Upper lobe of left lung (tissue), 4 donors: ENCODE data around the gene GALNT11.
"Not testable (repeated sequence)": the region's sequence is repeated elsewhere in the genome, so short reads cannot be mapped to it uniquely, and the experiment has no call there.

Source experiments
- CTCF ChIP-seq, 6 experiments: fragments of 450-650 bp in 4 of 6; fragments of 200-600 bp in 2 of 6; sonication (generic) in 2 of 6; IDR thresholded peaks; one replicate each; pipeline ENCODE4 v1.5.1; 2016 to 2019; ENCODE audit warnings: antibody characterized with exemption in 6 of 6
- EP300 ChIP-seq, 4 donors: sonication (generic); formaldehyde crosslinking; IDR thresholded peaks; one replicate each; pipeline ENCODE4 v1.5.1; 2017; ENCODE audit warnings: antibody characterized with exemption in 4 of 4, control low read depth in 2 of 4

GRCh38 chr7:152030639-152031038 lies 5.2 kb downstream of the GALNT11 start:
- not testable (repeated sequence) for TF ChIP-seq CTCF, EP300 (IDR thresholded peaks at IDR 0.05)
